Urothelium cell line (cell line): ENCODE data around the gene DCAF8.

Experiments used
- DNase-seq: peaks from one replicate; pipeline ENCODE4 v3.0.0; 2011; ENCODE audit warnings: low spot score, mixed read lengths
- FAIRE-seq: peaks from 2 replicates; lab custom pipeline; 2011; peaks lifted over from hg19 to GRCh38; lab: Jason Lieb, UNC

Gene DCAF8

GRCh38 chr1:160227034-160227433 lies 35.3 kb downstream of the DCAF8 start:
- no peak for FAIRE-seq
- DNase-seq: no peak

GRCh38 chr1:160226623-160227022 lies 35.7 kb downstream of the DCAF8 start:
- FAIRE-seq: no peak
- no peak for DNase-seq

- FAIRE-seq: no peak
- no peak for DNase-seq
Measured at GRCh38 chr1:160225345-160225744, 37.0 kb downstream of the DCAF8 start.

GRCh38 chr1:160224606-160225005 lies 37.7 kb downstream of the DCAF8 start:
- no peak for FAIRE-seq

GRCh38 chr1:160222546-160222945 lies 39.8 kb downstream of the DCAF8 start:
- FAIRE-seq (no peak), DNase-seq (no peak)

More at GRCh38 chr1:160224606-160225005, 37.7 kb downstream of the DCAF8 start:
- DNase-seq: no peak

- no peak for FAIRE-seq
- no peak for DNase-seq
Measured at GRCh38 chr1:160221089-160221488, 41.3 kb downstream of the DCAF8 start.

GRCh38 chr1:160220301-160220700 lies 42.0 kb downstream of the DCAF8 start:
- DNase-seq (no peak), FAIRE-seq (no peak)

GRCh38 chr1:160219062-160219929 lies 43.1 kb downstream of the DCAF8 start:
- DNase-seq (peak; percentile 30), FAIRE-seq (no peak)

GRCh38 chr1:160217481-160218051 lies 44.8 kb downstream of the DCAF8 start:
- no peak for FAIRE-seq
- DNase-seq: no peak

GRCh38 chr1:160216301-160216700 lies 46.0 kb downstream of the DCAF8 start:
- no peak for FAIRE-seq

GRCh38 chr1:160214481-160215140 lies 47.7 kb downstream of the DCAF8 start:
- FAIRE-seq: no peak

More at GRCh38 chr1:160216301-160216700, 46.0 kb downstream of the DCAF8 start:
- DNase-seq: no peak

GRCh38 chr1:160211046-160211790 lies 51.1 kb downstream of the DCAF8 start:
- DNase-seq: no peak
- no peak for FAIRE-seq

More at GRCh38 chr1:160214481-160215140, 47.7 kb downstream of the DCAF8 start:
- DNase-seq: no peak

GRCh38 chr1:160210561-160210960 lies 51.8 kb downstream of the DCAF8 start:
- FAIRE-seq: no peak
- DNase-seq: no peak

GRCh38 chr1:160209321-160210046 lies 52.9 kb downstream of the DCAF8 start:
- no peak for FAIRE-seq
- DNase-seq: no peak

GRCh38 chr1:160208557-160209320 lies 53.6 kb downstream of the DCAF8 start:
- FAIRE-seq: no peak
- no peak for DNase-seq

GRCh38 chr1:160207771-160208556 lies 54.4 kb downstream of the DCAF8 start:
- FAIRE-seq (no peak), DNase-seq (no peak)

- FAIRE-seq (no peak), DNase-seq (no peak)
Measured at GRCh38 chr1:160207118-160207650, 55.2 kb downstream of the DCAF8 start.

GRCh38 chr1:160206421-160207117 lies 55.8 kb downstream of the DCAF8 start:
- DNase-seq: peak; percentile 82
- no peak for FAIRE-seq
